Measurements from ENCODE around the gene IQUB.
A peak's percentile ranks its signal among the peaks of the same experiment; 100 is the strongest.
"Not testable (repeated sequence)": the region's sequence is repeated elsewhere in the genome, so short reads cannot be mapped to it uniquely, and the experiment has no call there.

The IQUB gene

GRCh38 chr7:123538897-123539296, 4.5 kb upstream of the IQUB start:
- no peak for FAIRE-seq

- FAIRE-seq, result no peak
Observed at GRCh38 chr7:123538189-123538714, 3.9 kb upstream of the IQUB start.

GRCh38 chr7:123537026-123537642, 2.7 kb upstream of the IQUB start:
- peak; percentile 95 for FAIRE-seq

- FAIRE-seq, result no peak
Observed at GRCh38 chr7:123535517-123535916, 1.1 kb upstream of the IQUB start.

GRCh38 chr7:123533929-123534382, 439 bp downstream of the IQUB start:
- no peak for FAIRE-seq

GRCh38 chr7:123533553-123533917, 860 bp downstream of the IQUB start:
- no peak for FAIRE-seq

GRCh38 chr7:123532788-123533552, 1.4 kb downstream of the IQUB start:
- FAIRE-seq, result not testable (repeated sequence)

- peak; percentile 80 for FAIRE-seq
Observed at GRCh38 chr7:123532343-123532742, 2.1 kb downstream of the IQUB start.

GRCh38 chr7:123530035-123530591, 4.3 kb downstream of the IQUB start:
- not testable (repeated sequence) for FAIRE-seq

- FAIRE-seq, result no peak
Observed at GRCh38 chr7:123528265-123528664, 6.1 kb downstream of the IQUB start.

GRCh38 chr7:123527712-123528225, 6.6 kb downstream of the IQUB start:
- not testable (repeated sequence) for FAIRE-seq

- FAIRE-seq, result not testable (repeated sequence)
Observed at GRCh38 chr7:123526533-123526932, 7.9 kb downstream of the IQUB start.

- no peak for FAIRE-seq
Observed at GRCh38 chr7:123522066-123522465, 12.3 kb downstream of the IQUB start.

GRCh38 chr7:123505221-123505620, 29.2 kb downstream of the IQUB start:
- FAIRE-seq, result no peak

GRCh38 chr7:123502201-123502600, 32.2 kb downstream of the IQUB start:
- no peak for FAIRE-seq

- FAIRE-seq, result no peak
Observed at GRCh38 chr7:123500878-123501489, 33.4 kb downstream of the IQUB start.

- FAIRE-seq, result no peak
Observed at GRCh38 chr7:123499211-123499970, 35.0 kb downstream of the IQUB start.

- no peak for FAIRE-seq
Observed at GRCh38 chr7:123498601-123499000, 35.8 kb downstream of the IQUB start.

- no peak for FAIRE-seq
Observed at GRCh38 chr7:123498031-123498430, 36.4 kb downstream of the IQUB start.

- FAIRE-seq, result peak; percentile 84
Observed at GRCh38 chr7:123494193-123494796, 40.1 kb downstream of the IQUB start.

- FAIRE-seq, result no peak
Observed at GRCh38 chr7:123492485-123492884, 41.9 kb downstream of the IQUB start.

- no peak for FAIRE-seq
Observed at GRCh38 chr7:123485721-123486120, 48.7 kb downstream of the IQUB start.
